GM19035 (cell line): ENCODE results near the gene GRK3.

ENCODE experiments used
- ATAC-seq: cut with Tn5 transposase; IDR thresholded peaks from one replicate; pipeline ENCODE4 v1.9.1; 2021; ENCODE audit not compliant: unreplicated experiment

Gene GRK3

GRCh38 chr22:25722223-25722622 lies 157.7 kb downstream of the GRK3 start:
- no peak for ATAC-seq

- no peak for ATAC-seq
Observed at GRCh38 chr22:25722626-25723025, 158.2 kb downstream of the GRK3 start.

GRCh38 chr22:25726241-25726640 lies 161.8 kb downstream of the GRK3 start:
- no peak for ATAC-seq

GRCh38 chr22:25728071-25728470 lies 163.6 kb downstream of the GRK3 start:
- no peak for ATAC-seq

- no peak for ATAC-seq
Observed at GRCh38 chr22:25729016-25729995, 164.8 kb downstream of the GRK3 start.

- no peak for ATAC-seq
Observed at GRCh38 chr22:25735650-25736049, 171.2 kb downstream of the GRK3 start.

- ATAC-seq, result no peak
Observed at GRCh38 chr22:25736378-25737011, 172.0 kb downstream of the GRK3 start.

- no peak for ATAC-seq
Observed at GRCh38 chr22:25739659-25740344, 175.3 kb downstream of the GRK3 start.

GRCh38 chr22:25741692-25742626 lies 177.5 kb downstream of the GRK3 start, which contains the start of gene MYO18B:
Gene MYO18B, plus strand, starts transcription at chr22:25742188. Its CDS starts 18,905 bp downstream, at chr22:25761093.
- ATAC-seq, result no peak

- ATAC-seq, result no peak
Observed at GRCh38 chr22:25742918-25743708, 178.6 kb downstream of the GRK3 start.

- ATAC-seq, result no peak
Observed at GRCh38 chr22:25744694-25745093, 180.2 kb downstream of the GRK3 start.

GRCh38 chr22:25745341-25746011 lies 181.0 kb downstream of the GRK3 start:
- no peak for ATAC-seq

GRCh38 chr22:25746012-25746373 lies 181.5 kb downstream of the GRK3 start:
- no peak for ATAC-seq

- ATAC-seq, result no peak
Observed at GRCh38 chr22:25747245-25747944, 182.9 kb downstream of the GRK3 start.

- ATAC-seq, result no peak
Observed at GRCh38 chr22:25748140-25748539, 183.7 kb downstream of the GRK3 start.

- ATAC-seq, result no peak
Observed at GRCh38 chr22:25748704-25749103, 184.2 kb downstream of the GRK3 start.

GRCh38 chr22:25749420-25750169 lies 185.1 kb downstream of the GRK3 start:
- peak; percentile 85 for ATAC-seq
